H9 (cell line): ENCODE measurements around the gene GIGYF1. TPM values are rescaled to one million over a fixed set of nuclear protein-coding genes. Genes with fewer than 3 reads are reported as not detected.
A peak's percentile ranks its signal among the peaks of the same experiment; 100 is the strongest.

Experiments
- DNase-seq: peaks from one replicate; pipeline ENCODE4 v3.0.0-alpha.2; 2017
- H2AFZ ChIP-seq: one replicate; pipeline ENCODE4 v1.6.1; 2013; ENCODE audit warnings: mild to moderate bottlenecking, low read length, control low read depth, moderate library complexity
- H2AK5ac ChIP-seq: 2 replicates; pipeline ENCODE4 v1.6.1; 2013; ENCODE audit warnings: low read length, control low read depth, mixed read lengths; ENCODE audit not compliant: insufficient read length
- H2BK120ac ChIP-seq: one replicate; pipeline ENCODE4 v1.6.1; 2013; ENCODE audit warnings: low read depth, mild to moderate bottlenecking, low read length, control low read depth, inconsistent platforms; ENCODE audit not compliant: poor library complexity, severe bottlenecking
- H2BK12ac ChIP-seq: 2 replicates; pipeline ENCODE4 v1.6.1; 2013; ENCODE audit warnings: low read length, control low read depth, mixed read lengths, low read depth; ENCODE audit not compliant: insufficient read length
- H2BK15ac ChIP-seq: 2 replicates; pipeline ENCODE4 v1.6.1; 2013; ENCODE audit warnings: low read depth, low read length, control low read depth
- H2BK20ac ChIP-seq: one replicate; pipeline ENCODE4 v1.6.1; 2013; ENCODE audit warnings: low read depth, mild to moderate bottlenecking, low read length, control low read depth, inconsistent platforms; ENCODE audit not compliant: poor library complexity, severe bottlenecking
- H2BK5ac ChIP-seq: 2 replicates; pipeline ENCODE4 v1.6.1; 2013; ENCODE audit warnings: low read length, control low read depth, mixed read lengths; ENCODE audit not compliant: insufficient read length
- H3K14ac ChIP-seq: 2 replicates; pipeline ENCODE4 v1.6.1; 2013; ENCODE audit warnings: low read length, control low read depth; ENCODE audit not compliant: insufficient read depth
- H3K18ac ChIP-seq: 2 replicates; pipeline ENCODE4 v1.6.1; 2013; ENCODE audit warnings: low read depth, mild to moderate bottlenecking, mixed read lengths, low read length, control low read depth; ENCODE audit not compliant: insufficient read length
- H3K23ac ChIP-seq: 2 replicates; pipeline ENCODE4 v1.6.1; 2013; ENCODE audit warnings: low read length, control low read depth, mixed read lengths, low read depth; ENCODE audit not compliant: insufficient read length
- H3K23me2 ChIP-seq: 2 replicates; pipeline ENCODE4 v1.6.1; 2013; ENCODE audit warnings: low read depth, mild to moderate bottlenecking, mixed read lengths, low read length, control low read depth; ENCODE audit not compliant: insufficient read length, poor library complexity, severe bottlenecking
- H3K27ac ChIP-seq: 2 replicates; pipeline ENCODE4 v1.5.1; 2013; ENCODE audit warnings: low read length, control low read depth, mixed read lengths, low read depth; ENCODE audit not compliant: insufficient read length
- H3K27me3 ChIP-seq: 2 replicates; pipeline ENCODE4 v1.6.1; 2013; ENCODE audit warnings: low read length, control low read depth, inconsistent platforms; ENCODE audit not compliant: insufficient read depth
- H3K4ac ChIP-seq: 2 replicates; pipeline ENCODE4 v1.6.1; 2013; ENCODE audit warnings: low read depth, mild to moderate bottlenecking, control low read depth, inconsistent platforms, low read length, moderate library complexity
- H3K4me1 ChIP-seq: 2 replicates; pipeline ENCODE4 v1.6.1; 2013; ENCODE audit warnings: low read length, control low read depth, inconsistent platforms; ENCODE audit not compliant: insufficient read depth
- H3K4me2 ChIP-seq: 2 replicates; pipeline ENCODE4 v1.6.1; 2013; ENCODE audit warnings: low read length, control low read depth, mixed read lengths; ENCODE audit not compliant: insufficient read length, insufficient read depth
- H3K56ac ChIP-seq: 2 replicates; pipeline ENCODE4 v1.6.1; 2013; ENCODE audit warnings: low read depth, mild to moderate bottlenecking, mixed read lengths, low read length, control low read depth; ENCODE audit not compliant: insufficient read length
- H3K79me1 ChIP-seq: 2 replicates; pipeline ENCODE4 v1.6.1; 2013; ENCODE audit warnings: low read depth, mild to moderate bottlenecking, moderate library complexity, low read length, control low read depth, inconsistent platforms; ENCODE audit not compliant: insufficient read depth, poor library complexity, severe bottlenecking
- H3K79me2 ChIP-seq: 2 replicates; pipeline ENCODE4 v1.6.1; 2013; ENCODE audit warnings: low read length, control low read depth, inconsistent platforms; ENCODE audit not compliant: insufficient read depth
- H3K9ac ChIP-seq: 2 replicates; pipeline ENCODE4 v1.6.1; 2013; ENCODE audit warnings: low read length, control low read depth, mixed read lengths; ENCODE audit not compliant: insufficient read length; ENCODE audit errors: extremely low read depth
- H3K9me3 ChIP-seq: one replicate; pipeline ENCODE4 v1.6.1; 2013; ENCODE audit warnings: low read depth, low read length, inconsistent platforms; ENCODE audit not compliant: control insufficient read depth
- H3T11ph ChIP-seq: one replicate; pipeline ENCODE4 v1.6.1; 2013; ENCODE audit warnings: mild to moderate bottlenecking, low read length, control low read depth, inconsistent platforms
- H4K20me1 ChIP-seq: one replicate; pipeline ENCODE4 v1.6.1; 2013; ENCODE audit not compliant: control insufficient read depth, insufficient read length, insufficient read depth
- H4K5ac ChIP-seq: 2 replicates; pipeline ENCODE4 v1.6.1; 2013; ENCODE audit warnings: low read depth, mild to moderate bottlenecking, mixed read lengths, low read length, control low read depth; ENCODE audit not compliant: insufficient read length
- H4K8ac ChIP-seq: replicated peaks from 2 replicates; pipeline ENCODE4 v1.6.1; 2013; ENCODE audit warnings: low read length, control low read depth, mixed read lengths, low read depth; ENCODE audit not compliant: insufficient read length
- H4K91ac ChIP-seq: 2 replicates; pipeline ENCODE4 v1.6.1; 2013; ENCODE audit warnings: low read depth, mild to moderate bottlenecking, moderate library complexity, mixed read lengths, low read length, control low read depth; ENCODE audit not compliant: insufficient read length
- H3K27ac Mint-ChIP-seq, 3 experiments: 2 replicates in 2 of 3; 3 replicates in 1 of 3; pipeline ENCODE4 v1.8.0; 2020 to 2021; ENCODE audit warnings: mixed read lengths in 3 of 3, mild to moderate bottlenecking in 1 of 3, moderate library complexity in 1 of 3
- H3K27me3 Mint-ChIP-seq: 2 replicates; pipeline ENCODE4 v1.8.0; 2021; ENCODE audit warnings: low read depth, mild to moderate bottlenecking, moderate library complexity, mixed read lengths
- H3K36me3 Mint-ChIP-seq, 3 experiments: 2 replicates in 2 of 3; 3 replicates in 1 of 3; pipeline ENCODE4 v1.8.0; 2020 to 2021; ENCODE audit warnings: low read depth in 3 of 3, mixed read lengths in 3 of 3; ENCODE audit not compliant: insufficient read depth in 1 of 3
- H3K4me1 Mint-ChIP-seq, 2 experiments: 2 replicates each; pipeline ENCODE4 v1.8.0; 2020; ENCODE audit warnings: mixed read lengths in 2 of 2
- H3K4me3 Mint-ChIP-seq, 2 experiments: 2 replicates in 1 of 2; 3 replicates in 1 of 2; pipeline ENCODE4 v1.8.0; 2020 to 2021; ENCODE audit warnings: mild to moderate bottlenecking in 2 of 2, mixed read lengths in 2 of 2, moderate library complexity in 1 of 2
- H3K9me3 Mint-ChIP-seq, 2 experiments: 2 replicates in 1 of 2; 3 replicates in 1 of 2; pipeline ENCODE4 v1.8.0; 2020; ENCODE audit warnings: mild to moderate bottlenecking in 2 of 2, mixed read lengths in 2 of 2, moderate library complexity in 1 of 2
- WGBS: extraction: QIAGEN DNeasy Blood & Tissue Kit; methylation state at CpG from one replicate; pipeline ENCODE4 v1.1.7; 2013; ENCODE audit warnings: missing lambda C conversion rate, low lambda C conversion rate, mixed read lengths; ENCODE audit not compliant: insufficient read length; ENCODE audit errors: extremely low coverage; 5-methylcytosine and 5-hydroxymethylcytosine counted together
- total RNA-seq: library from RNA; stranded (reverse); gene quantifications from 2 replicates; pipeline ENCODE4 v1.2.1, GENCODE V29; 2021
- TF ChIP-seq, protein P1 (sequence below): fragments of 200-600 bp; sonication (generic); conservative IDR thresholded peaks from 3 replicates; pipeline ENCODE4 v1.8.0; 2021; ENCODE audit warnings: antibody characterized with exemption, mild to moderate bottlenecking

GIGYF1 gene
- total RNA-seq, 1 experiment from 2014 or later: 104 TPM

DNA sequence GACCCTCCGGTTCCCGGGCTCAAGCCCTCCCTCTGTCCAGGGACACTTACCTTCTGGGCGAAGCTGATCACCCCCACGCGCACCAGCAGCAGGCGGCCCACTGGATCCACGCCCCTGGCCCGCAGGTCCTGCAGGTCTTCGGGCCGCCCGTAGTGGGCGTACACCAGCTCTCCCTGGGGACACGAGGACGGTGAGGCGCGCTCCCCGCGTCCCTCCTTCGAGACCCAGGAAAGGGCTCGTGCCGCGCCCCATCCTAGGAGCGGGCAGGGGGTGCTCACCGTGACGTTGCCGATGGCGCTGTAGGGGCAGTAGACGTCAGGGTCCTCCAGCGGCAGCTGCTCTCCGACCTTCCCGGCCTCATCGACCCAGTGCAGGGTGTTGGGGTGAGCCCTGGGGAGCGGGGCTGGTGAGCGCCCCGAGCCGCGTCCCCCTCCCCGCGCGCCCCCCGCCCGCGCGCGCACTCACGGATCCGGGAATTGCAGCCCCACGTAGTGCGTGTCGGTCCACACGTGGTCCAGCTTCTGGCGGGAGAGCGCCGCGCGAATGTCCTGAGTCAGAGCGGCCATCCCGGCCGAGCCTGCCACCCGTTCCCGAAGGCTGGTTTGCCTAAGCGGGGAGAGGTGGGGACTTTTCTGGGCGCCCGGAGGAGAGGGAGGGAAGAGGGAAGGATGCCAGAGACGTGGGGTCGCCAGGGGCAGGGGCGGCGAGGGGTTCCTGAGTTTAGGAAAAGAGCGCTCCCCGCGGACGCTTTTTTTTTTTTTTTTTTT lies 60.9 kb downstream of the GIGYF1 start:
- Histone ChIP-seq H4K20me1 (no peaks in the 10 kb centered on the region), H3K9ac (no peak overlapping the region), H3K56ac (no peak overlapping the region), H3K14ac (peak overlapping the region; percentile 44; the same call in 1 of the 2 replicates), H4K91ac (no peak overlapping the region), H2BK20ac (no peak overlapping the region), H2AFZ (no peak overlapping the region), H2BK12ac (no peak overlapping the region), H3K4me1 (no peaks in the 10 kb centered on the region), H3K27ac (no peak overlapping the region), H3K79me1 (no peaks in the 10 kb centered on the region), H2BK5ac (no peak overlapping the region), H2AK5ac (no peak overlapping the region), H3T11ph (no peak overlapping the region), H2BK15ac (no peak overlapping the region), H2BK120ac (no peak overlapping the region), H3K27me3 (no peaks in the 10 kb centered on the region), H3K79me2 (no peaks in the 10 kb centered on the region), H3K9me3 (no peaks in the 10 kb centered on the region), H4K8ac (no peak overlapping the region), H3K4ac (no peak overlapping the region), H3K18ac (peak overlapping the region; percentile 63), H3K23ac (no peak overlapping the region), H3K4me2 (peak overlapping the region; percentile 62), H3K23me2 (peaks cover 8% of the 10 kb centered on the region), H4K5ac (no peak overlapping the region)
- H3K4me1 Mint-ChIP-seq: peaks cover 2 to 12% of the 10 kb centered on the region in 2 experiments; a peak in 3 of 4 replicates
- H3K9me3 Mint-ChIP-seq: no peaks in the 10 kb centered on the region; a peak in 1 of 5 replicates
- DNase-seq: peak; percentile 65
- H3K4me3 Mint-ChIP-seq: peak overlapping the region; percentile 61 to 85
- H3K27me3 Mint-ChIP-seq: peaks cover 56% of the 10 kb centered on the region
- TF ChIP-seq, protein P1, sequence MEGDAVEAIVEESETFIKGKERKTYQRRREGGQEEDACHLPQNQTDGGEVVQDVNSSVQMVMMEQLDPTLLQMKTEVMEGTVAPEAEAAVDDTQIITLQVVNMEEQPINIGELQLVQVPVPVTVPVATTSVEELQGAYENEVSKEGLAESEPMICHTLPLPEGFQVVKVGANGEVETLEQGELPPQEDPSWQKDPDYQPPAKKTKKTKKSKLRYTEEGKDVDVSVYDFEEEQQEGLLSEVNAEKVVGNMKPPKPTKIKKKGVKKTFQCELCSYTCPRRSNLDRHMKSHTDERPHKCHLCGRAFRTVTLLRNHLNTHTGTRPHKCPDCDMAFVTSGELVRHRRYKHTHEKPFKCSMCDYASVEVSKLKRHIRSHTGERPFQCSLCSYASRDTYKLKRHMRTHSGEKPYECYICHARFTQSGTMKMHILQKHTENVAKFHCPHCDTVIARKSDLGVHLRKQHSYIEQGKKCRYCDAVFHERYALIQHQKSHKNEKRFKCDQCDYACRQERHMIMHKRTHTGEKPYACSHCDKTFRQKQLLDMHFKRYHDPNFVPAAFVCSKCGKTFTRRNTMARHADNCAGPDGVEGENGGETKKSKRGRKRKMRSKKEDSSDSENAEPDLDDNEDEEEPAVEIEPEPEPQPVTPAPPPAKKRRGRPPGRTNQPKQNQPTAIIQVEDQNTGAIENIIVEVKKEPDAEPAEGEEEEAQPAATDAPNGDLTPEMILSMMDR: peak; percentile 59
- H3K36me3 Mint-ChIP-seq: peaks cover 0 to 3% (median 0%) of the 10 kb centered on the region in 3 experiments; a peak in 1 of 7 replicates
- no peak overlapping the region; a peak in 1 of 7 replicates for H3K27ac Mint-ChIP-seq
- no CpG with 5 or more reads among the region's 72 CpGs for WGBS
